ENCODE results near the gene CDH8. TPM values are rescaled to one million over a fixed set of nuclear protein-coding genes. Genes with fewer than 3 reads are reported as not detected.

Gene CDH8
- total RNA-seq, 2 experiments from 2014 or later, result not detected

DNA sequence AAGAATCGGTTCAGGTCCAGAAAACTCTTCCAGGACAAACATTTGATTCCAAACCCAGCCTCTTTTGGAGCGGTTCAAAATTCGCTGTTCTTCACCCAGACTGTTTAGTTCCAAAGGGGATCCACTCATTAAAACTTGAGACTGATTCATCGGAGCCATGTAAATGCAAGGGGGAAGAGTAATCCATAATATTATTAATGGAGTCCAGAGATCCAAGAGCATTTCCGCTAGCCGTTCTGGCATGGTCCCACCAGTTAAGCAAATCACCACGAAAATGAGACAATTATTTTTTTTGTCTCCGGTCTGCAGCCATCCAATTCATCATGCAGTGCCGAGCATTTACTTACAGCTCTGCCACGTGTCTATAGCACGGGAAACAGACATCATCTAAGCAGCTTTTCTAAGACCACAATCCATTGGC lies 15.1 kb downstream of the CDH8 start:
- H3K27ac Mint-ChIP-seq, result no peak overlapping the region
- no peak for DNase-seq
- intact Hi-C loops (cut with micrococcal nuclease), result no loop called here
- CTCF ChIA-PET, result interaction anchor here (0.6 kb wide), 1 partner anchor 287 kb away, joined by 3 read pairs; no protein-coding TSS in a partner anchor
- no peaks in the 10 kb centered on the region for H3K36me3 Mint-ChIP-seq
- no peaks in the 10 kb centered on the region for H3K4me1 Mint-ChIP-seq (ENCODE audit: low read depth)
- POLR2A ChIA-PET, result no interaction called here
- H3K27me3 Mint-ChIP-seq, result no peaks in the 10 kb centered on the region
- H3K9me3 Mint-ChIP-seq, result peaks cover 32% of the 10 kb centered on the region
- no peak overlapping the region for H3K4me3 Mint-ChIP-seq

DNA sequence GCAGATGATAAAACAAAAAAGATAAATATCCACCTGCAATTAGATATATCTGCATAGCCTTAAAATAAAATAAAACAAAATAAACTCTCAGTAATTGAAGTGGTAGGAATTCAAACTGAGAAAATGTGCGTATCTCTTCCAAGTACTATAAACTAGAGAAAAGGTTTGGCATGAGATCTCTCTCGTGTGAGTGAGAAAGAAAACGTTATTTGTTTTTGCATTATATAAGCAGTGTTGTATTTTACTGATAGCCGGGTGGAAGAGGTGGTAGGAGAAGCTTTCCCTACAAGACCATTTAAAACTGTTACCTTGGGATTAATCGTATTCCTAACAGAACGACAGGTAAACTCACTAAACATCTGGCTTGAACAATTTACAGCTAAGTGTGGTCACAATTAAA lies 15.6 kb downstream of the CDH8 start:
- no peak for DNase-seq
- Mint-ChIP-seq H3K27me3 (no peaks in the 10 kb centered on the region), H3K4me1 (ENCODE audit: low read depth) (no peaks in the 10 kb centered on the region), H3K4me3 (no peak overlapping the region), H3K36me3 (no peaks in the 10 kb centered on the region), H3K27ac (no peak overlapping the region), H3K9me3 (peaks cover 35% of the 10 kb centered on the region)
- intact Hi-C loops (cut with micrococcal nuclease), result no loop called here
- ChIA-PET CTCF (interaction anchor here (0.6 kb wide), 1 partner anchor 287 kb away, joined by 3 read pairs; no protein-coding TSS in a partner anchor), POLR2A (no interaction called here)

DNA sequence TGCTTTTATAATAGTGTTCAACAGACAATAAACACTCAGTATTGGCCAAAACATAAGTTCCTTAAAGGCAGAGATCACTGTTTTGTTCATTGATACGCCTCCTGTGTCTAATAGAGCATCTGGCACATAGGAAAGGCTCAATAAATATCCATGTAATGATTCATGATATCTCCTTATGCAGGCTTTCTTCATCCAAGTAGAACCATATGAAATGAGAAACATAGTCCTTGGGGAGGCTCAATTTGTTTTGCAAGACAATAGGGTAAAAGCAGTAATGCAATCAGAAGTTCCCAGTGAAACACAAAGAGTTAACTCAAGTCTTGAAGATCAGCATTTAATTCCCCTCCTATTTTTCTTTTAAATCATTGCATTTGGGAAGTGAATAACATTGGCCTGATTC lies 16.4 kb downstream of the CDH8 start:
- Mint-ChIP-seq H3K4me1 (ENCODE audit: low read depth) (no peaks in the 10 kb centered on the region), H3K9me3 (peaks cover 34% of the 10 kb centered on the region), H3K4me3 (no peak overlapping the region), H3K27ac (no peak overlapping the region), H3K27me3 (no peaks in the 10 kb centered on the region), H3K36me3 (no peaks in the 10 kb centered on the region)
- intact Hi-C loops (cut with micrococcal nuclease), result no loop called here
- ChIA-PET POLR2A (no interaction called here), CTCF (no interaction called here)
- no peak for DNase-seq

DNA sequence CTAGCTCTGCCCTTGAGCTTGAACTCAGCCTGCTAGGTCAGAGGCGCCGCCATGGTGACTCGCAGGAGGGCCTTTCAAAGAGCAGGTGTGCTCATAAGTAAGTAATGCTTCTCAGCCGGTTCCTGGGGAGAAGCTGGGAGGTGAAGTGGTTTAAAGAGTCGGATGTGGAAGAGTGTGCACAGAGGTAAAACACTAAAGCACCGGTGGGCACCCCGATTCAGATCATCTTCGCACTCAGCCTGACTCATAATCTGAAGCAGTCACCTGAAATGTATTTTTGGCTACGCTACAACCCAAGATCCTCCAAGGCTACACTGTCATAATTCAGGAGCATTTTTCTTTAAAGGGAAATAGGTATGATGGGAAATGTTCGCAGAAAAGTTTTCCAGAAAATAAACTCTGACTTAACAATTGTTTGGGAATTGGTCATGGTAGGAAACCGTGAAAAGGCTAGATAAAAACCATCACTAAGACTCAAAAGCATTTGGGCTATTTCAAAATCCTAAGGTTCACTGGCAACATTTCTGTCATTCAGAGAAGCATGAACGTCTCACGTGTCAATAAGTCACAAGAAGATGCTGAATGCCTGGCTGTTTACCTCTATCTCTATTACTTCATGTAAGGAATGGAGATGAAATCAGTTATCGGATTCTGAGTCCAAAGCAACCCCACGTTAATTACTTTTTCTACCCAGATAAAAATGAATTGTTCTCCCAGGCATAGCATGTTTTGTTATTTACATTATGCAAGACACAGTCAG lies 17.8 kb downstream of the CDH8 start:
- peaks cover 30% of the 10 kb centered on the region for H3K9me3 Mint-ChIP-seq
- ChIA-PET POLR2A (no interaction called here), CTCF (no interaction called here)
- no peaks in the 10 kb centered on the region for H3K27me3 Mint-ChIP-seq
- H3K36me3 Mint-ChIP-seq, result no peaks in the 10 kb centered on the region
- H3K4me3 Mint-ChIP-seq, result no peak overlapping the region
- H3K27ac Mint-ChIP-seq, result no peak overlapping the region
- DNase-seq, result no peak
- H3K4me1 Mint-ChIP-seq (ENCODE audit: low read depth), result no peaks in the 10 kb centered on the region
- intact Hi-C loops (cut with micrococcal nuclease), result no loop called here

DNA sequence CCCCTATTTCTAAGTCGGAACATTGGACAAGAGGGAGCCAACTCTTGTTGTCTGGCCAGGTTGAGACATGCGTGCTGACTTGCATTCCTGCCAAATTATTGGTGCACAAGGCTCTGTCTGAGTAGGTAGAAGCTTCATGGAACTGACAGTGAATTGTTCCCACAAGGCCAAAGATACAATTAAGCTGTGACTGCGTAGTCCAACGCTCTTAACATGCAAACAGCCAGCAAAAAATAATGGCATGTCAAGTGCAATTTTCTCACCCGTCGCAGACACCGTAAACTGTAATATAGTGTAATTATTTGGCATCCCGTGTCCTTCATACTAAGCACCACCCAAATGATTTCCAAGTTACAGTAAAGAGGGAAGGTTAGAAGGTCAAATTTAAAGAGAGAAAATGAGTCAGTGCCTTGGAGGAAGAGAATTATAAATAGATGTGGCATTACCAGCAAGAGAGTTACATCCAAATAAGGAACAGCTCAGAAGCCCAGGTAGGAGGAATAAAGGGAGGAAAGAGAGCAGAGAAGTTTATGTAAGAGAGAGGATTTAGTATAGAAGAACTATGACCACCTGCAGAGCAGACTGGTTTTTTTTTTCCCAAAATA lies 21.8 kb downstream of the CDH8 start:
- intact Hi-C loops (cut with micrococcal nuclease), result no loop called here

DNA sequence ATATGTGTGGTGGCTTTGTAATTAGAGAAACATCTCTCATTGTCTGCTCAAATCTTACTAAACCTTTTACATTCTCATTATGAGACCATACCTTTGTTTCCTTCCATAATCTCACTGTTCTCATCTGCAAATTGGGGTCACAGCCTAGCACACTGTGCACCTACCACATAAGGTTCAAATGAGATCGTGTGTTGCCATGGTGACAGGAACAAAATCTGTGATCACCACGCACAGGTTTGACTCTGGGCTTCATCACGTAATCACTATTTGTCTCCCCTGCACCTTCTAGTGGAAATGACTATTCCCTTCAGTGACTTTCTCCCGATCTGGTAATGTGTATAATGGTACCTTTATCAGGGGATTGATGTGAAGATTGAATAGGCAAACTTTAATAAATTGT lies 26.1 kb downstream of the CDH8 start:
- no peaks in the 10 kb centered on the region for H3K36me3 Mint-ChIP-seq
- H3K9me3 Mint-ChIP-seq, result peaks cover 16% of the 10 kb centered on the region
- no peak for DNase-seq
- no peaks in the 10 kb centered on the region for H3K4me1 Mint-ChIP-seq (ENCODE audit: low read depth)
- ChIA-PET CTCF (no interaction called here), POLR2A (no interaction called here)
- H3K4me3 Mint-ChIP-seq, result no peak overlapping the region
- no peaks in the 10 kb centered on the region for H3K27me3 Mint-ChIP-seq
- intact Hi-C loops (cut with micrococcal nuclease), result no loop called here
- no peak overlapping the region for H3K27ac Mint-ChIP-seq

More for the DNA sequence above, 21.8 kb downstream of the CDH8 start:
- Mint-ChIP-seq H3K4me3 (no peak overlapping the region), H3K27me3 (no peaks in the 10 kb centered on the region), H3K9me3 (peaks cover 19% of the 10 kb centered on the region), H3K27ac (no peak overlapping the region), H3K4me1 (ENCODE audit: low read depth) (no peaks in the 10 kb centered on the region), H3K36me3 (no peaks in the 10 kb centered on the region)
- DNase-seq, result no peak
- CTCF ChIA-PET, result no interaction called here
- POLR2A ChIA-PET, result no interaction called here

DNA sequence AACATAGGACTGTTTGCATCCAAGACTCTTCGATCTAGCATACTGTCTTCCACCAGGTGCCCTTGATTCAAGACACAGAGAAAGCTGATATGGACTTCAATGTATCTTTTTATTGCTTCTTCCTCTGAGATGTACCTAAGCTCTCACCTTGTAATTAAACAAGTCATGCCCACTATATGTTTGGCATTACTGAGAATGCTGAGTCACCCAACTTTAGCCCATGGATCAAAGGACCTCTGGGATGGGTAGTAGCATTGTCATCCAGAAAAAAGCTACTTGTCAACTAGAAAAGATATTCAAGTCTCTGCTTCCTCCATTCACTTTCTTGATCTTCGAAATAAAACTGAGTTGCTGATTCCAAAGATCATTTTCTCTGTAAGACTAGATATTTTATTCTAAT lies 37.8 kb downstream of the CDH8 start:
- intact Hi-C loops (cut with micrococcal nuclease), result no loop called here
- Mint-ChIP-seq H3K36me3 (no peaks in the 10 kb centered on the region), H3K9me3 (peaks cover 22% of the 10 kb centered on the region), H3K4me3 (no peak overlapping the region), H3K27me3 (no peaks in the 10 kb centered on the region), H3K4me1 (ENCODE audit: low read depth) (no peaks in the 10 kb centered on the region), H3K27ac (no peak overlapping the region)
- ChIA-PET CTCF (no interaction called here), POLR2A (no interaction called here)
- no peak for DNase-seq

DNA sequence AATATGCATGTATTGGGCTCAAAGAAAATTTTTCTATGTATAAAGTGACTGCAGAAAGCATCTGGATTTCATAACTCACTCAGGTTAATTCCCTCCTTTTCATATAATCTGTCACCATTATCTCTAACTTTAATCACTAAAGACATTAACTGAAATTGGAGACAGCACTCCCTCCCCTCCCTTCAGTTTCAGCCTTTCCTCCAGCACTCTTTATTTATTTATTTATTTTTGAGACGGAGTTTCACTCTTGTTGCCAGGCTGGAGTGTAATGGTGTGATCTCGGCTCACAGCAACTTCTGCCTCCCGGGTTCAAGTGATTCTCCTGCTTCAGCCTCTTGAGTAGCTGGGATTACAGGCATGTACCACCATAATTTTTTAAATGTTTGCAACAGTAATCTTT lies 43.1 kb downstream of the CDH8 start:
- H3K27ac Mint-ChIP-seq, result no peak overlapping the region
- DNase-seq, result no peak
- peaks cover 29% of the 10 kb centered on the region for H3K9me3 Mint-ChIP-seq
- ChIA-PET CTCF (no interaction called here), POLR2A (no interaction called here)
- no peaks in the 10 kb centered on the region for H3K27me3 Mint-ChIP-seq
- H3K36me3 Mint-ChIP-seq, result no peaks in the 10 kb centered on the region
- H3K4me1 Mint-ChIP-seq (ENCODE audit: low read depth), result no peaks in the 10 kb centered on the region
- intact Hi-C loops (cut with micrococcal nuclease), result no loop called here
- no peak overlapping the region for H3K4me3 Mint-ChIP-seq

DNA sequence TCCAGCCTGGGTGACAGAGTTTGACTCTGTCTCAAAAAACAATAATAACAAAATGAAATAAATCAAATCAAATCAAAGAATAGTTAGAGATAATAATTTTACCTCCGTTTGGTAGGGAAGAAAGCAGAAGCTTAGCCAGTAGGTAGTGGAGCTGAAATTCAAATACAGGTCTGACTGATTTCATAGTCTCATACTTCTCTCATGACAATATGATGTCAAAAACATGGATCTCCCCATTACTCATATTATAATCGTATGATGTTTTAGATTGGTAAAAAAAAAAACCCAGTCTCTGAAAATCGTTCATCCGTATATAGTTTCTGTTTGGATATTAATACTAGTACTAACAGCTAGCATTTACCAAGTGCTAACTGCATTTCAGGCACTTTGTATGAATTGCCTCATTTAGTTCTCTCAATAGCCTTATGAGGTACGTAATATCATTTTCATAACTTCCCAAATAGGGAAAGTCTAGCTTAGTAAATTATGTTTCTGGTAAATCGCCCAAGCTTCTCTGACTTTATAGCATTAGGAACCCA lies 48.7 kb downstream of the CDH8 start:
- no peak overlapping the region for H3K4me3 Mint-ChIP-seq
- POLR2A ChIA-PET, result no interaction called here
- H3K9me3 Mint-ChIP-seq, result peaks cover 15% of the 10 kb centered on the region
- H3K36me3 Mint-ChIP-seq, result no peaks in the 10 kb centered on the region
- DNase-seq, result no peak
- no peaks in the 10 kb centered on the region for H3K4me1 Mint-ChIP-seq (ENCODE audit: low read depth)
- H3K27me3 Mint-ChIP-seq, result no peaks in the 10 kb centered on the region
- CTCF ChIA-PET, result no interaction called here
- H3K27ac Mint-ChIP-seq, result no peak overlapping the region
- intact Hi-C loops (cut with micrococcal nuclease), result no loop called here

DNA sequence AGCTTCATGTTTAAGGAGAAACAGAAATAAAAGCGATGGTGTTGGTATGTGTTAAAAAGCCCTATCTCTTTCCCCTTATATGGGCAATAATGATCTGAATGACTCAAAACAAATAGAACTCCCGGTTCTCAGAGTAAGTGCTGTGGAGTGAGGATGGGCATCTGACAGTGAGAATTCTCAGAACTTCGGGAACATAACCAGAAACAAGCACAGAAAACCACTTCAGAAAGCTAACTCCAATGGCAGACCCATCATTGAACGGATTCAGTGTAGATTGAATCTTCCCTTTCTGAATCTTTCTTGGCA lies 67.2 kb downstream of the CDH8 start:
- no peak overlapping the region for H3K4me3 Mint-ChIP-seq
- ChIA-PET CTCF (no interaction called here), POLR2A (no interaction called here)
- no peaks in the 10 kb centered on the region for H3K36me3 Mint-ChIP-seq
- peaks cover 34% of the 10 kb centered on the region for H3K9me3 Mint-ChIP-seq
- no peak overlapping the region for H3K27ac Mint-ChIP-seq
- no peaks in the 10 kb centered on the region for H3K4me1 Mint-ChIP-seq (ENCODE audit: low read depth)
- no peak for DNase-seq
- H3K27me3 Mint-ChIP-seq, result no peaks in the 10 kb centered on the region
- intact Hi-C loops (cut with micrococcal nuclease), result no loop called here

DNA sequence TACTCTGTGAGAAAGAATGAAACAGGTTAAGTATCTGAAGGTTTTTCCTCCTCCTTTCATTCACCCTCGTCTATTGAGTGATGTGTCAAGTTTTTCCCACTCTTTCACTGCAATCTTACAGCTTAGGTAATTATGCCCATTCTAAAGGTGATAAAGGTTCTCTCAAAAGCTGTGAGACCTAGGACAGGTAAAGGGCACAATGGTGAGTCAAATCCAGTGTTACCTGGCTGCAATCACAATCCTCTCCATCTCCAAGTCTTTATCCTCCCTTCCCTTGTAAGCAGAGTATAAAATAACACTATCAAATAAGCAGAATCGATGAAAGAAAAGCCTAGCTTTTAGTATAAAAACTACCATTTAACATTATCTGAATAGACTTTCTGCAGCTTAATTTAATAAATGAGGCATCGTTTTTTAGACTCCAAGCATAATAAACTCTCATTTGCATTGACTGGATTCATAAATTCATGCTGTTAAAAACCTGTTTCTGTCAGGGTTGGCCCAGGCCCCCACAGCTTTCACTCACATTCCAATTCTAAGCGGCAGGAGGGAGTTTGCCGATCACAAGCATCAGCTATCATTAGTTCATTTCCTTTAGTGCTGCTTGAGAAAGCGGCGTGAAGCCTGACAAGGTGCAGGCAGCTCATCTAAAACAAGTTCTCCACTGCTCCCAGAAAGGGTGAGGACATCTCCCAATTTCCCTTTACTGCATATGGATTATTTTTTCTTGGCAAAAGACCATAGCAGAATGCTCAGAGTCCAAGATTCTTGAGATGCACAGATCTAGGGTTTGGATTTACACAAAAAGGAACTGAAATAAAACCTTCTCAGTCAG lies 67.8 kb downstream of the CDH8 start:
- CTCF ChIA-PET, result no interaction called here

DNA sequence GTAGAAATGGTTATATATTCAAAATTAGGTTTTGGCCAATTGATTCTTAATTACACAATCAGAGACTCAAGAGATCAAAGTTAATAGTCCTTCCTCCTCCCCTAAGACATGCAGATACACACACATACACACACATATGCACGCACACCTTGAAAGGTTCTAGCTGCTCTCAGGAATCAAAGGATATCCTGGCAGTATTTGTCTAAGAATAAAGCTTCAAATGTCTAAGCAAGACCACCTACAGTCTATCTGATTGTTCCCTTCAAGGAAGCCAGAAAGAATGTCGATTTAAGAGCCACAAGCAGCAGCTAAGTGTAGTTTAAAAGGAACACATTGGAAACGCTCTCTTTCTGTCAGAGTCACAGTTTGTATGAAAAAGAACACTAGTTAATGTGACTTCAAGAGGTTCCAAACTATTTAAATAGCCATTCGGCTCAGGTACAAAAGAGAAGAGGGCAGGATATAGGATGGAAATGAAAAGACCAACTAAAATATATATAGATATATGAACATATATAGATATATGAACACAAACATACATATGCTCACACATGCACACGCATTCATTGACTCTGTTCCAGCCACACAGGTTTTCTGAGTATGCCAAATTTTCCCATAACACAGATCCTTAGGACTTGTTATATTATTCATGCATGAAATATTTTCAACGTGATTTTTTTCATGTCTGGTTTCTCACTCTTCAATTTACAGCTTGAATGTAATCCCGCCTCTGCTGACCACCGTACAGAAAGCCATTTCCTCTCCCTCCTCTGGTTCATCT lies 79.0 kb downstream of the CDH8 start:
- no peak overlapping the region for H3K27ac Mint-ChIP-seq
- ChIA-PET CTCF (no interaction called here), POLR2A (no interaction called here)
- no peak for DNase-seq
- intact Hi-C loops (cut with micrococcal nuclease), result no loop called here
- H3K4me1 Mint-ChIP-seq (ENCODE audit: low read depth), result no peaks in the 10 kb centered on the region
- no peaks in the 10 kb centered on the region for H3K36me3 Mint-ChIP-seq
- no peak overlapping the region for H3K4me3 Mint-ChIP-seq
- H3K9me3 Mint-ChIP-seq, result peaks cover 26% of the 10 kb centered on the region
- no peaks in the 10 kb centered on the region for H3K27me3 Mint-ChIP-seq

More for the DNA sequence above, 67.8 kb downstream of the CDH8 start:
- Mint-ChIP-seq H3K9me3 (peaks cover 34% of the 10 kb centered on the region), H3K4me1 (ENCODE audit: low read depth) (no peaks in the 10 kb centered on the region), H3K4me3 (no peak overlapping the region), H3K36me3 (no peaks in the 10 kb centered on the region), H3K27me3 (no peaks in the 10 kb centered on the region), H3K27ac (no peak overlapping the region)
- POLR2A ChIA-PET, result no interaction called here
- no peak for DNase-seq
- intact Hi-C loops (cut with micrococcal nuclease), result no loop called here
